H9 (cell line): ENCODE results near the gene CPNE7. TPM values are rescaled to one million over a fixed set of nuclear protein-coding genes. Genes with fewer than 3 reads are reported as not detected.

ENCODE experiments used
- DNase-seq: peaks from one replicate; pipeline ENCODE4 v3.0.0-alpha.2; 2017
- H2AFZ ChIP-seq: one replicate; pipeline ENCODE4 v1.6.1; 2013; ENCODE audit warnings: mild to moderate bottlenecking, low read length, control low read depth, moderate library complexity
- H2AK5ac ChIP-seq: 2 replicates; pipeline ENCODE4 v1.6.1; 2013; ENCODE audit warnings: low read length, control low read depth, mixed read lengths; ENCODE audit not compliant: insufficient read length
- H2BK120ac ChIP-seq: one replicate; pipeline ENCODE4 v1.6.1; 2013; ENCODE audit warnings: low read depth, mild to moderate bottlenecking, low read length, control low read depth, inconsistent platforms; ENCODE audit not compliant: poor library complexity, severe bottlenecking
- H2BK12ac ChIP-seq: 2 replicates; pipeline ENCODE4 v1.6.1; 2013; ENCODE audit warnings: low read length, control low read depth, mixed read lengths, low read depth; ENCODE audit not compliant: insufficient read length
- H2BK15ac ChIP-seq: 2 replicates; pipeline ENCODE4 v1.6.1; 2013; ENCODE audit warnings: low read depth, low read length, control low read depth
- H2BK20ac ChIP-seq: one replicate; pipeline ENCODE4 v1.6.1; 2013; ENCODE audit warnings: low read depth, mild to moderate bottlenecking, low read length, control low read depth, inconsistent platforms; ENCODE audit not compliant: poor library complexity, severe bottlenecking
- H2BK5ac ChIP-seq: 2 replicates; pipeline ENCODE4 v1.6.1; 2013; ENCODE audit warnings: low read length, control low read depth, mixed read lengths; ENCODE audit not compliant: insufficient read length
- H3K14ac ChIP-seq: 2 replicates; pipeline ENCODE4 v1.6.1; 2013; ENCODE audit warnings: low read length, control low read depth; ENCODE audit not compliant: insufficient read depth
- H3K18ac ChIP-seq: 2 replicates; pipeline ENCODE4 v1.6.1; 2013; ENCODE audit warnings: low read depth, mild to moderate bottlenecking, mixed read lengths, low read length, control low read depth; ENCODE audit not compliant: insufficient read length
- H3K23ac ChIP-seq: 2 replicates; pipeline ENCODE4 v1.6.1; 2013; ENCODE audit warnings: low read length, control low read depth, mixed read lengths, low read depth; ENCODE audit not compliant: insufficient read length
- H3K23me2 ChIP-seq: 2 replicates; pipeline ENCODE4 v1.6.1; 2013; ENCODE audit warnings: low read depth, mild to moderate bottlenecking, mixed read lengths, low read length, control low read depth; ENCODE audit not compliant: insufficient read length, poor library complexity, severe bottlenecking
- H3K27ac ChIP-seq: 2 replicates; pipeline ENCODE4 v1.5.1; 2013; ENCODE audit warnings: low read length, control low read depth, mixed read lengths, low read depth; ENCODE audit not compliant: insufficient read length
- H3K27me3 ChIP-seq: 2 replicates; pipeline ENCODE4 v1.6.1; 2013; ENCODE audit warnings: low read length, control low read depth, inconsistent platforms; ENCODE audit not compliant: insufficient read depth
- H3K4ac ChIP-seq: 2 replicates; pipeline ENCODE4 v1.6.1; 2013; ENCODE audit warnings: low read depth, mild to moderate bottlenecking, control low read depth, inconsistent platforms, low read length, moderate library complexity
- H3K4me1 ChIP-seq: 2 replicates; pipeline ENCODE4 v1.6.1; 2013; ENCODE audit warnings: low read length, control low read depth, inconsistent platforms; ENCODE audit not compliant: insufficient read depth
- H3K4me2 ChIP-seq: 2 replicates; pipeline ENCODE4 v1.6.1; 2013; ENCODE audit warnings: low read length, control low read depth, mixed read lengths; ENCODE audit not compliant: insufficient read length, insufficient read depth
- H3K56ac ChIP-seq: 2 replicates; pipeline ENCODE4 v1.6.1; 2013; ENCODE audit warnings: low read depth, mild to moderate bottlenecking, mixed read lengths, low read length, control low read depth; ENCODE audit not compliant: insufficient read length
- H3K79me1 ChIP-seq: 2 replicates; pipeline ENCODE4 v1.6.1; 2013; ENCODE audit warnings: low read depth, mild to moderate bottlenecking, moderate library complexity, low read length, control low read depth, inconsistent platforms; ENCODE audit not compliant: insufficient read depth, poor library complexity, severe bottlenecking
- H3K79me2 ChIP-seq: 2 replicates; pipeline ENCODE4 v1.6.1; 2013; ENCODE audit warnings: low read length, control low read depth, inconsistent platforms; ENCODE audit not compliant: insufficient read depth
- H3K9ac ChIP-seq: 2 replicates; pipeline ENCODE4 v1.6.1; 2013; ENCODE audit warnings: low read length, control low read depth, mixed read lengths; ENCODE audit not compliant: insufficient read length; ENCODE audit errors: extremely low read depth
- H3K9me3 ChIP-seq: one replicate; pipeline ENCODE4 v1.6.1; 2013; ENCODE audit warnings: low read depth, low read length, inconsistent platforms; ENCODE audit not compliant: control insufficient read depth
- H3T11ph ChIP-seq: one replicate; pipeline ENCODE4 v1.6.1; 2013; ENCODE audit warnings: mild to moderate bottlenecking, low read length, control low read depth, inconsistent platforms
- H4K20me1 ChIP-seq: one replicate; pipeline ENCODE4 v1.6.1; 2013; ENCODE audit not compliant: control insufficient read depth, insufficient read length, insufficient read depth
- H4K5ac ChIP-seq: 2 replicates; pipeline ENCODE4 v1.6.1; 2013; ENCODE audit warnings: low read depth, mild to moderate bottlenecking, mixed read lengths, low read length, control low read depth; ENCODE audit not compliant: insufficient read length
- H4K8ac ChIP-seq: replicated peaks from 2 replicates; pipeline ENCODE4 v1.6.1; 2013; ENCODE audit warnings: low read length, control low read depth, mixed read lengths, low read depth; ENCODE audit not compliant: insufficient read length
- H4K91ac ChIP-seq: 2 replicates; pipeline ENCODE4 v1.6.1; 2013; ENCODE audit warnings: low read depth, mild to moderate bottlenecking, moderate library complexity, mixed read lengths, low read length, control low read depth; ENCODE audit not compliant: insufficient read length
- H3K27ac Mint-ChIP-seq, 3 experiments: 2 replicates in 2 of 3; 3 replicates in 1 of 3; pipeline ENCODE4 v1.8.0; 2020 to 2021; ENCODE audit warnings: mixed read lengths in 3 of 3, mild to moderate bottlenecking in 1 of 3, moderate library complexity in 1 of 3
- H3K27me3 Mint-ChIP-seq: 2 replicates; pipeline ENCODE4 v1.8.0; 2021; ENCODE audit warnings: low read depth, mild to moderate bottlenecking, moderate library complexity, mixed read lengths
- H3K36me3 Mint-ChIP-seq, 3 experiments: 2 replicates in 2 of 3; 3 replicates in 1 of 3; pipeline ENCODE4 v1.8.0; 2020 to 2021; ENCODE audit warnings: low read depth in 3 of 3, mixed read lengths in 3 of 3; ENCODE audit not compliant: insufficient read depth in 1 of 3
- H3K4me1 Mint-ChIP-seq, 2 experiments: 2 replicates each; pipeline ENCODE4 v1.8.0; 2020; ENCODE audit warnings: mixed read lengths in 2 of 2
- H3K4me3 Mint-ChIP-seq, 2 experiments: 2 replicates in 1 of 2; 3 replicates in 1 of 2; pipeline ENCODE4 v1.8.0; 2020 to 2021; ENCODE audit warnings: mild to moderate bottlenecking in 2 of 2, mixed read lengths in 2 of 2, moderate library complexity in 1 of 2
- H3K9me3 Mint-ChIP-seq, 2 experiments: 2 replicates in 1 of 2; 3 replicates in 1 of 2; pipeline ENCODE4 v1.8.0; 2020; ENCODE audit warnings: mild to moderate bottlenecking in 2 of 2, mixed read lengths in 2 of 2, moderate library complexity in 1 of 2
- WGBS: extraction: QIAGEN DNeasy Blood & Tissue Kit; methylation state at CpG from one replicate; pipeline ENCODE4 v1.1.7; 2013; ENCODE audit warnings: missing lambda C conversion rate, low lambda C conversion rate, mixed read lengths; ENCODE audit not compliant: insufficient read length; ENCODE audit errors: extremely low coverage; 5-methylcytosine and 5-hydroxymethylcytosine counted together
- total RNA-seq: library from RNA; stranded (reverse); gene quantifications from 2 replicates; pipeline ENCODE4 v1.2.1, GENCODE V29; 2021
- TF ChIP-seq, protein P1 (sequence below): fragments of 200-600 bp; sonication (generic); conservative IDR thresholded peaks from 3 replicates; pipeline ENCODE4 v1.8.0; 2021; ENCODE audit warnings: antibody characterized with exemption, mild to moderate bottlenecking

CPNE7 gene
- total RNA-seq, 1 experiment from 2014 or later, result 23.4 TPM

DNA sequence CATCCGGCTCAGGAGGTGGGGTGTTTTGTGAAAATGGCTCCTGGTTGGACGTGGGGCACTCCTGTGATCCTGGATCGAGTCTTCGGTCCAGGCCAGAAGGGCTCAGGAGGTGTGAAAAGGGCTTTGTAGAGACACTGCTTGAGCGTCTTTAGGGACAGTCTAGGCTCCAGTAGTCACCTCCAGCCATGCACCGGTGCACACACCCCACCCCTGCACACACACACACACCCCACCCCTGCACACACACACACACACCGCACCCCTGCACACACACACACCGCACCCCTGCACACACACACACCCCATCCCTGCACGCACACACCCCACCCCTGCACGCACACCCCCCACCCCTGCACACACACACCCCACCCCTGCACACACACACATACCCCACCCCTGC, 62.9 kb downstream of the CPNE7 start:
- no peaks in the 10 kb centered on the region for H3K9me3 Mint-ChIP-seq
- Histone ChIP-seq H3K9ac (no peak overlapping the region), H3K14ac (no peak overlapping the region), H4K20me1 (no peaks in the 10 kb centered on the region), H4K5ac (no peak overlapping the region), H3K79me1 (no peaks in the 10 kb centered on the region), H3K4me1 (no peaks in the 10 kb centered on the region), H2BK120ac (no peak overlapping the region), H3K4ac (no peak overlapping the region), H2BK12ac (no peak overlapping the region), H3K4me2 (no peak overlapping the region), H3K9me3 (no peaks in the 10 kb centered on the region), H2AFZ (no peak overlapping the region), H3K23me2 (no peaks in the 10 kb centered on the region), H3K18ac (no peak overlapping the region), H3T11ph (no peak overlapping the region), H4K8ac (no peak overlapping the region), H3K56ac (no peak overlapping the region), H2BK5ac (no peak overlapping the region), H2BK20ac (no peak overlapping the region), H4K91ac (no peak overlapping the region), H3K27me3 (peaks cover 2% of the 10 kb centered on the region; the same call in 1 of the 2 replicates), H3K27ac (no peak overlapping the region), H3K23ac (no peak overlapping the region), H2BK15ac (no peak overlapping the region), H3K79me2 (no peaks in the 10 kb centered on the region), H2AK5ac (no peak overlapping the region)
- peaks cover 19% of the 10 kb centered on the region for H3K27me3 Mint-ChIP-seq
- H3K4me3 Mint-ChIP-seq, result 0 out of 5 replicates have a peak overlapping the region, but pooled peaks of 1 of the 2 experiments have one; percentile 17
- H3K36me3 Mint-ChIP-seq, result no peaks in the 10 kb centered on the region
- H3K27ac Mint-ChIP-seq, result no peak overlapping the region
- DNase-seq, result no peak
- TF ChIP-seq, protein P1, sequence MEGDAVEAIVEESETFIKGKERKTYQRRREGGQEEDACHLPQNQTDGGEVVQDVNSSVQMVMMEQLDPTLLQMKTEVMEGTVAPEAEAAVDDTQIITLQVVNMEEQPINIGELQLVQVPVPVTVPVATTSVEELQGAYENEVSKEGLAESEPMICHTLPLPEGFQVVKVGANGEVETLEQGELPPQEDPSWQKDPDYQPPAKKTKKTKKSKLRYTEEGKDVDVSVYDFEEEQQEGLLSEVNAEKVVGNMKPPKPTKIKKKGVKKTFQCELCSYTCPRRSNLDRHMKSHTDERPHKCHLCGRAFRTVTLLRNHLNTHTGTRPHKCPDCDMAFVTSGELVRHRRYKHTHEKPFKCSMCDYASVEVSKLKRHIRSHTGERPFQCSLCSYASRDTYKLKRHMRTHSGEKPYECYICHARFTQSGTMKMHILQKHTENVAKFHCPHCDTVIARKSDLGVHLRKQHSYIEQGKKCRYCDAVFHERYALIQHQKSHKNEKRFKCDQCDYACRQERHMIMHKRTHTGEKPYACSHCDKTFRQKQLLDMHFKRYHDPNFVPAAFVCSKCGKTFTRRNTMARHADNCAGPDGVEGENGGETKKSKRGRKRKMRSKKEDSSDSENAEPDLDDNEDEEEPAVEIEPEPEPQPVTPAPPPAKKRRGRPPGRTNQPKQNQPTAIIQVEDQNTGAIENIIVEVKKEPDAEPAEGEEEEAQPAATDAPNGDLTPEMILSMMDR, result no peak
- H3K4me1 Mint-ChIP-seq, result peaks cover 10 to 11% of the 10 kb centered on the region in 2 experiments
- no CpG with 5 or more reads among the region's 10 CpGs for WGBS
